Activated CD4-positive, alpha-beta memory T cell treated with anti-CD3 and anti-CD28 coated beads, Interleukin-2, amount 10 ng/mL, durations not matched to agents 7 days and 5 days (primary cell): ENCODE measurements around the gene RMI2. TPM values are rescaled to one million over a fixed set of nuclear protein-coding genes. Genes with fewer than 3 reads are reported as not detected.

Experiments used
- CTCF ChIA-PET: fragments of 350-600 bp; sonication (Branson Sonifier 250); formaldehyde crosslinking; loops from one replicate; lab custom pipeline; 2021; ENCODE audit warnings: antibody characterized with exemption, inconsistent platforms; lab: Charles Lee
- POLR2A ChIA-PET: fragments of 350-600 bp; sonication (Branson Sonifier 250); formaldehyde crosslinking; loops from one replicate; lab custom pipeline; 2021; ENCODE audit warnings: antibody characterized with exemption; lab: Charles Lee
- DNase-seq: peaks from one replicate; pipeline ENCODE4 v3.0.0-alpha.2; 2020
- H3K27ac Mint-ChIP-seq: one replicate; pipeline ENCODE4 v1.8.0; 2021; ENCODE audit warnings: mild to moderate bottlenecking, mixed read lengths
- H3K27me3 Mint-ChIP-seq: one replicate; pipeline ENCODE4 v1.8.0; 2021; ENCODE audit warnings: mixed read lengths
- H3K36me3 Mint-ChIP-seq: one replicate; pipeline ENCODE4 v1.8.0; 2021; ENCODE audit warnings: low read depth, mixed read lengths
- H3K4me1 Mint-ChIP-seq: one replicate; pipeline ENCODE4 v1.8.0; 2021; ENCODE audit warnings: mixed read lengths
- H3K4me3 Mint-ChIP-seq: one replicate; pipeline ENCODE4 v1.8.0; 2021; ENCODE audit warnings: mild to moderate bottlenecking, mixed read lengths
- H3K9me3 Mint-ChIP-seq: one replicate; pipeline ENCODE4 v1.8.0; 2021; ENCODE audit warnings: mixed read lengths
- total RNA-seq, 2 experiments: library from RNA; stranded (reverse); gene quantifications; one replicate each; pipeline ENCODE4 v1.2.3, GENCODE V29; 2021

RMI2 gene
- total RNA-seq, 2 experiments from 2014 or later, result 45.9 to 46.6 TPM

DNA sequence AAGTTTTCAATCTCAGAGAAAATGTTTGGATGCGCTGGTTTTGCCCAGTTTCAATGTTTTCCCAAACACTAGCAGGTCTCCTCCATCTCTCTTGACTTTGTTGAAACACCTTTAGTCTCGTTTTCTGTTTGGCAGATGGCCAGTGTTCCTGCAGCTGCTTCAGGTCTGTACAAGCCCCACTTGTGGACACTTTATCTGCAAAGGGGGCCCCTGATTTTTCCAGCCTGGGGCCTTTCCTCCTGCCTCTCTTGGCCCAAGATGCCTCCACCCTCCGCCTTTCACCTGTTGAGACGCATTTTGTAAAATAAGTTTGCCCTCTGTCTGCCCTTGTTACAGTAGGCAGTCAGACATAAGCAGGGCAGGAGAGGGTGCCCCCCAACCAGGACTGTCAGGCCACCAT is 42.3 kb upstream of the RMI2 start:
- ChIA-PET CTCF (no interaction called here), POLR2A (no interaction called here)
- DNase-seq, result no peak

DNA sequence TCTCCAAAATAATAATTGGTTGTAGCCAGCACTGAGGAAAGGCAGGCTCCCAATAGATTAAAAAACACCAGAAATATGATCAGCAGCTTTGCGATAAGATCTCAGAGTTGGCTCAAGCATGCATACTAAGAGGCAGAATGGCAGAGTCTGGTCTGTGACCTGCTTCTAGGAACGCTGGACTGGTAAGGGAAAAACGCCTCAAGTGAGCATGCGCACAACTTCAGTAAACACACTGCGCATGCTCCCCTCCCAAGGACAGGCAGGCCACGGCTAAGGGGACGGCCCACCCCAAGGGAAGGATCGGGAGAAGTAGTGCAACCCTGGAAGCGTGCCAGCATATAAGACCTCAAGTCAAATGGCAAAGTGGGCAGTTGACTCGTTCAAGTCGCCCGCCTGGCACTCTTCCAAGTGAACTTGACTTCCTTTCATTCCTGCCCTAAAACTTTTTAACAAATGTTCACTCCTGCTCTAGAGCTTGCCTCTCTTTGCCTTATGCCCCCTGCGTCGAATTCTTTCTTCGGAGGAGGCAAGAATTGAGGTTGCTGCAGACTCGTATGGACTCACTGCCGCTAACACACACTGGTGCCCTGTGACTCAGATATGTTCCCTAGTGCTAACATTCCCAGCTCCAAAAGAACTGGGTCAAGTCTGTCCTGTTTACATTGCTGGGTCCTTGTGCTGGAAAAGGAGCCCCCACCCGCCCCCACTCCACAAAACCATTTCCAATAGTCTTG is 41.7 kb upstream of the RMI2 start:
- Mint-ChIP-seq H3K9me3 (no peaks in the 10 kb centered on the region), H3K4me3 (no peak overlapping the region), H3K27me3 (peaks cover 14% of the 10 kb centered on the region), H3K4me1 (peaks cover 17% of the 10 kb centered on the region), H3K36me3 (no peaks in the 10 kb centered on the region), H3K27ac (no peak overlapping the region)
- DNase-seq, result no peak
- ChIA-PET POLR2A (no interaction called here), CTCF (no interaction called here)

More for the DNA sequence above, 42.3 kb upstream of the RMI2 start:
- no peak overlapping the region for H3K27ac Mint-ChIP-seq
- H3K36me3 Mint-ChIP-seq, result no peaks in the 10 kb centered on the region
- H3K4me1 Mint-ChIP-seq, result peaks cover 13% of the 10 kb centered on the region
- peaks cover 16% of the 10 kb centered on the region for H3K27me3 Mint-ChIP-seq
- H3K4me3 Mint-ChIP-seq, result no peak overlapping the region
- no peaks in the 10 kb centered on the region for H3K9me3 Mint-ChIP-seq

GRCh38 chr16:11306381-11306780 is 38.9 kb upstream of the RMI2 start:
- Mint-ChIP-seq H3K27me3 (peaks cover 9% of the 10 kb centered on the region), H3K27ac (no peak overlapping the region), H3K4me3 (no peak overlapping the region), H3K36me3 (no peaks in the 10 kb centered on the region), H3K9me3 (no peaks in the 10 kb centered on the region), H3K4me1 (peaks cover 40% of the 10 kb centered on the region)
- no peak for DNase-seq
- ChIA-PET CTCF (no interaction called here), POLR2A (no interaction called here)

GRCh38 chr16:11306997-11307638 is 38.1 kb upstream of the RMI2 start:
- H3K4me3 Mint-ChIP-seq, result no peak overlapping the region
- H3K4me1 Mint-ChIP-seq, result peaks cover 46% of the 10 kb centered on the region
- no peak overlapping the region for H3K27ac Mint-ChIP-seq
- peaks cover 7% of the 10 kb centered on the region for H3K27me3 Mint-ChIP-seq
- ChIA-PET CTCF (interaction anchor here (1.0 to 1.7 kb wide), 2 partner anchors 8 to 52 kb away, joined by 3 to 5 read pairs; partner anchors contain the start of gene SOCS1), POLR2A (interaction anchor here (1.3 kb wide), 1 partner anchor 9 kb away, joined by 4 read pairs; no protein-coding TSS in a partner anchor)
- DNase-seq, result no peak
- no peaks in the 10 kb centered on the region for H3K9me3 Mint-ChIP-seq
- H3K36me3 Mint-ChIP-seq, result no peaks in the 10 kb centered on the region

DNA sequence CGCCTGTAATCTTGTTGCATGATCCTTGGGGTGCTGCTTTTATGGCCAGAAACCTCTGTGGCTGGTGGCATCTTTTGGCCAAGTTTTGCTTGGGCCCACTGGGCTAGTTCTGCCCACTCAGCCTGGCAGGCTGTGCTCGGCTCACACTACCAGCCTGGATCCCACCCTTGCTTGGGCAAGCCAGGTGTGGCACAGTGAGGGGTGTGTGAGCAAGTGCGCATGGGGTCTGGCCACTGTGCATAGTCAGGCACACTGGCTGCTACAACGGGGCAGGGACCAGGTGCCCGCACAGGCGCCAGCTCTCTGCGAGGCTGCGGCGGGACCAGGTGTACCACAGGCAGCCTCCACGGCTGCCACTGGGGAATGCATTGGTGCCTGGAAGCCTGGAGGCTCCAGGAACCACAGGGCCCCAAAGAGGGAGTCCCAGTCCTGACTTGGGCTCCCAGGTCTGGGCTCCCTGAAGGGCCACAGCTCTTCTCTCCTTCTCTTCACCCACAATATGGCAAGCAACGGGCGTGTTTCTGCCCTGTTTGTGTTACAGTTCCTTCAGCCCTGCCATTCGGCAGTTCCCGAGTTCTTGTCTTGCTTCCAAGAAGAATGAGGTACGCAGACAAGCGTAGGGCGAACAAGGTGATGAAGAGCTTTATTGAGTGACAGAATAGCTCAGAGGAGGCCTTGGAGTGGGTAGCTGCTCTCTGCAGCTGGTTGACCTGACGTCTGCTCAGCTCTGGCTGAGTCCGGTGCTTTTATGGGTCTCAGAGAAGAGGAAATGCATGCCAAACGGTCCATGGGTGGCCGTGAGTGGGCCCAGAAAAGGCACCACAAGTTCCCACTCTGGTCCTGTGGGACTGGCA is 37.4 kb upstream of the RMI2 start:
- ChIA-PET POLR2A (interaction anchor here (0.7 to 1.3 kb wide), 3 partner anchors 8 to 83 kb away, joined by 3 to 4 read pairs (median 3); no protein-coding TSS in a partner anchor), CTCF (interaction anchor here (1.0 to 1.7 kb wide), 2 partner anchors 9 to 52 kb away, joined by 3 to 5 read pairs; partner anchors contain the start of gene SOCS1)
- peaks cover 2% of the 10 kb centered on the region for H3K36me3 Mint-ChIP-seq
- peaks cover 7% of the 10 kb centered on the region for H3K27me3 Mint-ChIP-seq
- DNase-seq, result no peak
- H3K4me3 Mint-ChIP-seq, result no peak overlapping the region
- H3K27ac Mint-ChIP-seq, result no peak overlapping the region
- H3K4me1 Mint-ChIP-seq, result peaks cover 54% of the 10 kb centered on the region
- H3K9me3 Mint-ChIP-seq, result no peaks in the 10 kb centered on the region

DNA sequence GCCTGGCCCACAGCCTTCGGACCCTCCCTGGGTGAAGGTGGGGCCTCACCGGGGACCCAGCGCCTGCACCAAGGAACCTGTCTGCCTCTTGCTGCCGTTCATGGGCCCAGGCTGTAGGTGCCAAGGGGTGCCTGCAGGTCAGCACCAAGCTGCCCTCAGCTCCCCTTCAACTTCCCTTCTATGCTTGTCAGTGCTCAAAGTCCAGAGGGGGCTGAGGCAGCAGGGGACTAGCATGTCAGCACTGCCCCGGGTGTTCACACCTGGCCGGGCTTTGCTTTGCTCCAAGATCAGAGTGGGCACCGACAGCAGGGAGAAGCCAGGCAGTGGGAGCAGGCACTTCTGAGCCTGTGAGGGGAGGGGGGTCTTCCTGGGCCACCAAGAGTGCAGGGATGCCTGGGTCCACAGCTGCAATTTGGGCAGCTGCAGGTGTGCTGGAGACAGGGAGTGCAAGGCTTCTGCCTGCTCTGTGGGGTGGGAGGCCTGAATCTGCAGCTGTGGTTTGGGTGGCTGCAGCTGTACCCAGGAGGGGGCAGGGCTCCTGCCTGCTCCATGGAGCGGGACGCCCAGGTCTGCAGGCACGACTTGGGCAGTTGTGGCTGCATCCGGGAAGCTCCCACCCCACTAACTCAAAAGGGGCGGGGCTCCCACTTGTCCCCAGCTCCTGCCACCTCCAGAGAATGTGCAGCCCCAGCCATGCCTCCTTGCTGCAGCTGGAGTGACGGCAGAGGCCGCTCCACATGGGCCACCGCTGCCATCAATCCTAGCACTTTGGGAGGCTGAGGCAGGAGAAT is 36.6 kb upstream of the RMI2 start:
- H3K27ac Mint-ChIP-seq, result no peak overlapping the region
- H3K27me3 Mint-ChIP-seq, result peaks cover 7% of the 10 kb centered on the region
- DNase-seq, result no peak
- no peak overlapping the region for H3K4me3 Mint-ChIP-seq
- peaks cover 62% of the 10 kb centered on the region for H3K4me1 Mint-ChIP-seq
- H3K9me3 Mint-ChIP-seq, result no peaks in the 10 kb centered on the region
- peaks cover 5% of the 10 kb centered on the region for H3K36me3 Mint-ChIP-seq
- ChIA-PET POLR2A (interaction anchor here (0.7 to 1.3 kb wide), 4 partner anchors 9 to 84 kb away, joined by 3 to 4 read pairs (median 4); no protein-coding TSS in a partner anchor), CTCF (interaction anchor here (1.7 kb wide), 1 partner anchor 53 kb away, joined by 5 read pairs; the partner anchor contains the start of gene SOCS1)

DNA sequence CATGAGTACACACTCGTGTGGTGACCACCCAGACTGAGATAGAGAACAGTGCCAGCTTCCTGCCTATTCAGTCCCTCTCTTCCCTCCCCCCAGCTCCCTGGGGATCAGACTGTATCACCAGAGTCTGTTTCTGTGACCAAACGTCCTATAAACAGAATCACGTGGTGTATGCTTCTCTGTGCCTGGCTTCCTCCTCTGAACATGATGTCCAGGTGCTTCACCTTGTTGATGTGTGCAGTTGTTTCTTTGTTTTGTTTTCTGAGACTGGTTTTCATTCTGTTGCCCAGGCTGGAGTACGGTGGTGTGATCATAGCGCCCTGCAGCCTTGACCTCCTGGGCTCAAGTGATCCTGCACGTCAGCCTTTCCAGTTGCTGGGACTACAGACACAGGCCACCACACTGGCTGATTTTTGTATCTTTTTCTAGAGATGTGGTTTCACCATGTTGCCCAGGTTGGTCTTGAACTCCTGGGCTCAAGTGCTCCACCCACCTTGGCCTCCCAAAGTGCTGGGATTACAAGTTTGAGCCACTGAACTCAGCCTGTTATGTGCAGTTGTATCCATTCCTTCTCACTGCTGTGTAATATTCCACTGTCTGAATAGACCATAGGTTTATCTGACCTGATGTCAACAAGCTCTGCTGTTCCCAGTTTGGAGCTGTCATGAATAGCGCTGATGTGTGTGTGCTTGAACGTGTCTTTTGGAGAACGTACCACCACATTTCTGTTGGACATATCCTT is 35.2 kb upstream of the RMI2 start:
- H3K4me3 Mint-ChIP-seq, result no peak overlapping the region
- H3K4me1 Mint-ChIP-seq, result peaks cover 65% of the 10 kb centered on the region
- POLR2A ChIA-PET, result interaction anchor here (0.9 to 4.0 kb wide), 10 partner anchors 12 to 85 kb away, joined by 3 to 27 read pairs (median 4); partner anchors contain the start of gene SOCS1
- H3K27me3 Mint-ChIP-seq, result peaks cover 4% of the 10 kb centered on the region
- peaks cover 5% of the 10 kb centered on the region for H3K36me3 Mint-ChIP-seq
- no peak for DNase-seq
- peak overlapping the region; percentile 87 for H3K27ac Mint-ChIP-seq
- H3K9me3 Mint-ChIP-seq, result no peaks in the 10 kb centered on the region
- CTCF ChIA-PET, result interaction anchor here (1.5 to 1.7 kb wide), 2 partner anchors 12 to 54 kb away, joined by 5 to 8 read pairs; partner anchors contain the start of gene SOCS1

DNA sequence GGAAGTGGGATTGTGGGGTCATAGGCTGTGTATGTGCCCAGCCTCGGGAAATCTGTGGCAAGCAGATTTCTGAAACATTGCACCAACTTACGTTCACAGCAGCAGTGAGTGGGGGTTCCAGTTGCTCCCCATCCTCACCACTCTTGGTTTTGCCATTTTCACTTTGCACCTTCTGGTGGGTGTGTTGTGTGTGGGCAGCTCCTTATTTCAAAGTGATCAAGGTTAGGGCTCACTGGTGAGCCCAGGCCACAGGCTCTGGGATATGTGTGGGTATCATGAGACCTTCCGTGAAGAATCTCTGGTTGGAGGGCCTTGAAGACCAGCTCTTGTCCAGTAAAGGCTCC is 34.7 kb upstream of the RMI2 start:
- no peak for DNase-seq
- CTCF ChIA-PET, result interaction anchor here (1.5 to 1.7 kb wide), 2 partner anchors 13 to 55 kb away, joined by 5 to 8 read pairs; partner anchors contain the start of gene SOCS1
- peaks cover 3% of the 10 kb centered on the region for H3K27me3 Mint-ChIP-seq
- peak overlapping the region; percentile 87 for H3K27ac Mint-ChIP-seq
- H3K4me3 Mint-ChIP-seq, result no peak overlapping the region
- POLR2A ChIA-PET, result interaction anchor here (0.7 to 4.0 kb wide), 14 partner anchors 11 to 86 kb away, joined by 3 to 27 read pairs (median 4); partner anchors contain the start of gene SOCS1
- peaks cover 65% of the 10 kb centered on the region for H3K4me1 Mint-ChIP-seq
- no peaks in the 10 kb centered on the region for H3K9me3 Mint-ChIP-seq
- peaks cover 5% of the 10 kb centered on the region for H3K36me3 Mint-ChIP-seq

DNA sequence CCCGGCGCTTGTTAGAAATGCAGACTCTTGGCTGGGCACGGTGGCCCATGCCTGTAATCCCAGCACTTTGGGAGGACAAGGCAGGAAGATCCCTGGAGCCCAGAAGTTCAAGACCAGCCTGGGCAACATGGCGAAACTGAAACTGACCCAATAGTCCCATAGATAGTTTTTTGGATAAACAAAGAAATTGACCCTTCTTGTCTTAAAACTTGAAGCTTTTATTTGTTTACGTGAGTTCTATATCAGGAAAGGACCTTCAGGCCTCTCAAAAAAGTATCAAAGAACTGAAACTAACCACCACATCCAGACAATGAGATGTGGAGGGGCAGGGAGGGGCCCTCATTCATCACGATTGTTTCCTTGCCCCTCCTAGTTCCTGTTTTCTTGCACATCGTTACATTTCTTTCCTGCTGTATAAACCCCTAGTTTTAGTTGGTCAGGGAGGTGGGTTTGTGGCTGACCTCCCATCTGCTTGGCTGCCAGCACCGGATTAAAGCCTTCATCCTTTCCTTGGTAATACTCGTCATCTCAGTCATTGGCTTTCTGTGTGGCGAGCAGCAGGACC is 34.2 kb upstream of the RMI2 start:
- peak overlapping the region; percentile 29 for H3K4me3 Mint-ChIP-seq
- no peaks in the 10 kb centered on the region for H3K9me3 Mint-ChIP-seq
- H3K36me3 Mint-ChIP-seq, result peaks cover 5% of the 10 kb centered on the region
- peak overlapping the region; percentile 87 for H3K27ac Mint-ChIP-seq
- H3K27me3 Mint-ChIP-seq, result no peaks in the 10 kb centered on the region
- CTCF ChIA-PET, result interaction anchor here (0.8 to 1.7 kb wide), 3 partner anchors 13 to 55 kb away, joined by 3 to 8 read pairs (median 5); partner anchors contain the start of gene SOCS1
- peaks cover 67% of the 10 kb centered on the region for H3K4me1 Mint-ChIP-seq
- peak; percentile 75 for DNase-seq
- POLR2A ChIA-PET, result interaction anchor here (0.5 to 4.0 kb wide), 18 partner anchors 10 to 184 kb away, joined by 3 to 27 read pairs (median 3); partner anchors contain the start of gene SOCS1

DNA sequence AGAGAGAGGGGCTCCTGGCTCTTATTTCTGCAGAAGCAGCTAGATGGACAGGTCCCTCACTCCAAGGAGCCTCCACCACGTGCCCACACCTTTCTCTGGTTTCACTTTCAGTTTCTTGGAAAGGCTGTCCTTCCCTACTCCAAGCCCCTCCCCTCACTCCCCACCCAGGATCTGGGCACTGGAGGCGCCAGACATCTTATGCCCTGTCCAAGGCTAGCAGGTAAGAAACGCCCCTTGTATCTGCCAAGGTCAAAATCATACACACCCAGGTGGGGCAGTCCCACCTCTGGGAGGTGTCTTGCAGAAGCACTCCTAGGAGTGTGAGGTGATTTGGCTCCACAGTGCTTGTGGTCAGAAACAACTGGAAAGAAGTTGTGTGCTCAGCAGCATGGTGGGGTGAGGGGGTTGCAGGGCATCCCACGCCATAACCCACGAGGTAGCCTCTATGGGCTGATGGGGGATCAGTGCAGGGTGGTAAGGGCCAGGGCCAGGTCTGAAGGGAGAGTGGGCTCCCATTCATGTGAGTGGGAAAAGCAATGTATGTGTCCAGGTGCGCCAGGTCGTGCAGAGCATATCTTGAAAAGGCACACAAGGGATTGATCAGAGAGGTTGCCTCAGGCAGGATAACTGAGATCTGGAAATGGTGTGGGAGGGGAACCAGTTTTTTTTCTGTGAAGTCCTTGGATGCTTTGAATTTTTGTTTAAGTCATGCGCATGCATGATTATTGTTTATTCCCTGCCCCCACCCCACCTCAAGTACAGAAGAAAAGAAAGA is 32.4 kb upstream of the RMI2 start:
- Mint-ChIP-seq H3K27ac (peak overlapping the region; percentile 68), H3K9me3 (no peaks in the 10 kb centered on the region), H3K36me3 (peaks cover 5% of the 10 kb centered on the region), H3K4me1 (peaks cover 65% of the 10 kb centered on the region), H3K27me3 (no peaks in the 10 kb centered on the region), H3K4me3 (peak overlapping the region; percentile 46)
- DNase-seq, result peak; percentile 55
- POLR2A ChIA-PET, result interaction anchor here (0.6 to 4.0 kb wide), 7 partner anchors 13 to 58 kb away, joined by 3 to 27 read pairs (median 3); partner anchors contain the start of genes SOCS1 and TNP2
- CTCF ChIA-PET, result interaction anchor here (0.9 to 1.5 kb wide), 7 partner anchors 15 to 349 kb away, joined by 3 to 5 read pairs (median 4); partner anchors contain the start of gene SOCS1
